ENCODE data around the gene DNAJC4.

Gene DNAJC4

GRCh38 chr11:64230171-64230984, at the start of gene DNAJC4:
DNAJC4 (plus strand) TSS chr11:64230548; CDS start chr11:64230855, 307 bp downstream.
- DNase-seq (ENCODE audit: low spot score): peak; percentile 81

GRCh38 chr11:64180891-64181290, 49.5 kb upstream of the DNAJC4 start:
- no peak for DNase-seq (ENCODE audit: low spot score)

GRCh38 chr11:64181506-64182411, 48.6 kb upstream of the DNAJC4 start:
- DNase-seq (ENCODE audit: low spot score): no peak

- DNase-seq (ENCODE audit: low spot score): no peak
These were observed 46.5 kb upstream of the DNAJC4 start for GRCh38 chr11:64183890-64184289.

- peak; percentile 39 for DNase-seq (ENCODE audit: low spot score)
These were observed 45.1 kb upstream of the DNAJC4 start for GRCh38 chr11:64185175-64185692.

GRCh38 chr11:64185693-64186491, 44.5 kb upstream of the DNAJC4 start, which contains the start of gene STIP1:
STIP1 (plus strand) TSS chr11:64186171; CDS start chr11:64186262, 91 bp downstream.
- DNase-seq (ENCODE audit: low spot score): peak; percentile 97

GRCh38 chr11:64186492-64187165, 43.7 kb upstream of the DNAJC4 start:
- no peak for DNase-seq (ENCODE audit: low spot score)

GRCh38 chr11:64192434-64192833, 37.9 kb upstream of the DNAJC4 start:
- no peak for DNase-seq (ENCODE audit: low spot score)

GRCh38 chr11:64196626-64197025, 33.7 kb upstream of the DNAJC4 start:
- no peak for DNase-seq (ENCODE audit: low spot score)

- no peak for DNase-seq (ENCODE audit: low spot score)
These were observed 31.8 kb upstream of the DNAJC4 start for GRCh38 chr11:64198511-64198910.

GRCh38 chr11:64201543-64201942, 28.8 kb upstream of the DNAJC4 start:
- no peak for DNase-seq (ENCODE audit: low spot score)

- DNase-seq (ENCODE audit: low spot score): no peak
These were observed 27.4 kb upstream of the DNAJC4 start for GRCh38 chr11:64202992-64203391.

- no peak for DNase-seq (ENCODE audit: low spot score)
These were observed 26.8 kb upstream of the DNAJC4 start for GRCh38 chr11:64203421-64204079.

GRCh38 chr11:64204080-64204440, 26.3 kb upstream of the DNAJC4 start:
- no peak for DNase-seq (ENCODE audit: low spot score)

GRCh38 chr11:64204464-64204989, 25.8 kb upstream of the DNAJC4 start:
- peak; percentile 73 for DNase-seq (ENCODE audit: low spot score)

GRCh38 chr11:64206457-64207255, 23.7 kb upstream of the DNAJC4 start, which contains the start of gene FERMT3:
FERMT3 (plus strand) TSS chr11:64206721; CDS start chr11:64207365, 644 bp downstream.
- DNase-seq (ENCODE audit: low spot score): no peak

- DNase-seq (ENCODE audit: low spot score): no peak
These were observed 22.9 kb upstream of the DNAJC4 start for GRCh38 chr11:64207256-64208085.

GRCh38 chr11:64208086-64208795, 22.1 kb upstream of the DNAJC4 start:
- DNase-seq (ENCODE audit: low spot score): no peak

Data from HuH-7 (cell line).